Measurements from ENCODE around the gene WDFY3.
"Not testable (repeated sequence)": the region's sequence is repeated elsewhere in the genome, so short reads cannot be mapped to it uniquely, and the experiment has no call there.

WDFY3 gene

DNA sequence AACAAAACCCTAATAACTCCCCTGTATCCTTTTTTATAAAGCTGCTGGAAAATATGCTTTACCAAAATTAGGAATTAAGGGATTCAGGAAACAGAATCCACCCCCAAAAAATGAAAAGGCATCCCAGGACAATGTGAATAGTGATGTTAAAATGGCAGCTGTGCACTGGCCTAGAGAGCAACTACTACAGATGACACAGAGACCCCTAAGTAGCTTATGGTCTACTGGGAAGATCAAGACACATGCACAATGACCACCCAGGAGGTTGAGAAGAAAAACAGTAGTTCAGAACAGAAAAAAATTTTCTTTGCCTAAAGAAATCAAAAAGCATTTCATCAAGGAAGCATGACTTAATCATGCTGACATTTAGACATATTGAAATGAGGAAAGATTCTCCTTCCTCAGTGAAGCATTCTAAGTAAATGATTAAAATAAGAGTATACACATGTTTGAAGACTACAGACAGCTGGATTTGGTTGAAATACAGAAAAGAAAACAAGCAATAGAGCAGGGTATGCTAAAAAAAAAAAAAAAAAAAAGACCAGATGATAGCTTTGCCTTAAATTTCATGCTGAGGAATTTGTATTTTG is 117.3 kb downstream of the WDFY3 start:
- H3K4me1 ChIP-seq (ENCODE audit: control extremely low read depth in 1 of 4, control insufficient read depth in 4 of 4, insufficient read depth in 4 of 4, low read length in 3 of 4) = no peaks in the 10 kb centered on the region
- peaks cover 0 to 8% (median 3%) of the 10 kb centered on the region in 4 experiments for H3K36me3 ChIP-seq (ENCODE audit: control insufficient read depth in 4 of 4, insufficient read depth in 4 of 4, low read length in 3 of 4)
- ChIA-PET CTCF (no interaction called here), POLR2A (interaction anchor here (0.5 kb wide), 1 partner anchor 34 kb away, joined by 3 read pairs; no protein-coding TSS in a partner anchor)
- no peaks in the 10 kb centered on the region for H3K9me3 ChIP-seq (ENCODE audit: control extremely low read depth in 1 of 5, control insufficient read depth in 4 of 5, insufficient read depth in 2 of 5, low read depth in 1 of 5, low read length in 4 of 5)
- no peaks in the 10 kb centered on the region for H3K27me3 ChIP-seq (replicated peaks in 2 of 5; ENCODE audit: control insufficient read depth in 4 of 5, insufficient read depth in 5 of 5, low read length in 4 of 5)
- H3K27ac ChIP-seq (ENCODE audit: insufficient read depth in 1 of 2, low read depth in 1 of 2, low read length in 2 of 2, poor library complexity in 1 of 2, severe bottlenecking in 2 of 2) = no peak overlapping the region
- DNase-seq = no peak
- no peak overlapping the region for H3K4me3 ChIP-seq (ENCODE audit: control insufficient read depth in 1 of 7, extremely low read depth in 1 of 7, insufficient read depth in 4 of 7, low read depth in 2 of 7, low read length in 6 of 7)

DNA sequence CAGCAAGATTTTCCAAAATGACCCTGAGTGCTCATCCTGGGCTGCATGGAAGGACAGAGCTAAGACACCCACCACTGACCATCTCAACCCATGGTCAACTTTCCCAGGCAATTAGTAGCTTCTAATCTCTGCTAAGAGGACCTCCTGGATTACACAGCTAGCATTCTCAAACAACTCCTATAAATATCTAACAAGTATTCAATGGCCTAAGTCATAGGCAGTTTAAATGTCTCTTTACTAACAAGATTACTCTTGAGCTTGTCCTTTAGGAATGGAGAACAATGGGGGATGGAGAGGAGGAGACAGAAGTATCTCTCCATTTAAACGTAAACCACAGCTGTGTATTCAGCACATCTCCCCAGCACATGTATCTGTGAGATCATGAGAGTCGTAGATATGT is 118.1 kb downstream of the WDFY3 start:
- H3K9me3 ChIP-seq (ENCODE audit: control extremely low read depth in 1 of 5, control insufficient read depth in 4 of 5, insufficient read depth in 2 of 5, low read depth in 1 of 5, low read length in 4 of 5) = no peaks in the 10 kb centered on the region
- no peaks in the 10 kb centered on the region for H3K27me3 ChIP-seq (replicated peaks in 2 of 5; ENCODE audit: control insufficient read depth in 4 of 5, insufficient read depth in 5 of 5, low read length in 4 of 5)
- ChIA-PET POLR2A (interaction anchor here (0.5 kb wide), 1 partner anchor 35 kb away, joined by 3 read pairs; no protein-coding TSS in a partner anchor), CTCF (no interaction called here)
- no CpG with 5 or more reads among the region's 2 CpGs for WGBS (ENCODE audit: insufficient coverage)
- H3K4me1 ChIP-seq (ENCODE audit: control extremely low read depth in 1 of 4, control insufficient read depth in 4 of 4, insufficient read depth in 4 of 4, low read length in 3 of 4) = no peaks in the 10 kb centered on the region
- H3K27ac ChIP-seq (ENCODE audit: insufficient read depth in 1 of 2, low read depth in 1 of 2, low read length in 2 of 2, poor library complexity in 1 of 2, severe bottlenecking in 2 of 2) = no peak overlapping the region
- H3K36me3 ChIP-seq (ENCODE audit: control insufficient read depth in 4 of 4, insufficient read depth in 4 of 4, low read length in 3 of 4) = peaks cover 0 to 8% (median 3%) of the 10 kb centered on the region in 4 experiments
- no peak overlapping the region for H3K4me3 ChIP-seq (ENCODE audit: control insufficient read depth in 1 of 7, extremely low read depth in 1 of 7, insufficient read depth in 4 of 7, low read depth in 2 of 7, low read length in 6 of 7)
- no peak for DNase-seq

DNA sequence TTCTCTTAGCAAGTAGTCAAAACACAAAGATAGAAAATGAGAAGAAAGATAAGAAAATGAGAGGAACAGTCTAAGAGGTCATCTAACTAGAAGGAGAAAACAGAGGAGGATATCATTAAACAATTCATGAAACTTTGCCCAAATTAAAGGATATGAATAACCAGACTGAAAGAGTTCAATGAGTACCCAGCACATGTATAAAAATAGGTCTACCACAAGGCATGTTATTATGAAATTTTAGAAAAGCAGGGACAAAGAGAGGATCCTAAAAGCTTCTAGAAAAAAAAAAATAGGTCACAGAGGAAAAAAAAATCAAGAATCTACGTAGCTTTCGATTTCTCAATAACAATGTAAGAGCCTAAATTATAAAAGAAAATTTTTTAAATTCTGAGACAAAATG is 118.5 kb downstream of the WDFY3 start:
- DNase-seq = no peak

DNA sequence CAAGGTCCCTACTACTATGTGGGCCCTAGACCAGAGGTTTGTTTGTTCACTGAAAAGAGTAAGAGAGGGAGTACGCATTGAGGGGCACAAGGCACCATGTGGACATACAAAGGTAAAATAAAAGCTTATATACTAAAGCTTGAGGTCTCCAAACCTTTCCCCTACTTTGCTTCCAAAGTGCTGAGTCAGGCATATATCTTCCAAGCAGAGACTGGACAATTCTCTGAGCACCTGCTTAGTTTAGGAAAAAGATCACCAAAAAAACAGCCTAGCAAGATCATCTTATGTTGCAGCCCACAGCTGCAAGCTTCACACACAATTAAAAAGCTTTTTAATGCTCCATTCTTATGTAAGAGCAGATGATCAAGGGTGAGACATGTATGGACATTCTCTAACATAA is 119.5 kb downstream of the WDFY3 start:
- CTCF ChIA-PET = no interaction called here
- no peak for DNase-seq

More for the DNA sequence above, 118.5 kb downstream of the WDFY3 start:
- H3K4me1 ChIP-seq (ENCODE audit: control extremely low read depth in 1 of 4, control insufficient read depth in 4 of 4, insufficient read depth in 4 of 4, low read length in 3 of 4) = no peaks in the 10 kb centered on the region
- peaks cover 0 to 8% (median 3%) of the 10 kb centered on the region in 4 experiments for H3K36me3 ChIP-seq (ENCODE audit: control insufficient read depth in 4 of 4, insufficient read depth in 4 of 4, low read length in 3 of 4)
- POLR2A ChIA-PET = no interaction called here
- CTCF ChIA-PET = no interaction called here
- no peaks in the 10 kb centered on the region for H3K27me3 ChIP-seq (replicated peaks in 2 of 5; ENCODE audit: control insufficient read depth in 4 of 5, insufficient read depth in 5 of 5, low read length in 4 of 5)
- no peak overlapping the region for H3K27ac ChIP-seq (ENCODE audit: insufficient read depth in 1 of 2, low read depth in 1 of 2, low read length in 2 of 2, poor library complexity in 1 of 2, severe bottlenecking in 2 of 2)
- WGBS (ENCODE audit: insufficient coverage) = no CpG with 5 or more reads among the region's 2 CpGs
- H3K4me3 ChIP-seq (ENCODE audit: control insufficient read depth in 1 of 7, extremely low read depth in 1 of 7, insufficient read depth in 4 of 7, low read depth in 2 of 7, low read length in 6 of 7) = no peak overlapping the region
- no peaks in the 10 kb centered on the region for H3K9me3 ChIP-seq (ENCODE audit: control extremely low read depth in 1 of 5, control insufficient read depth in 4 of 5, insufficient read depth in 2 of 5, low read depth in 1 of 5, low read length in 4 of 5)

DNA sequence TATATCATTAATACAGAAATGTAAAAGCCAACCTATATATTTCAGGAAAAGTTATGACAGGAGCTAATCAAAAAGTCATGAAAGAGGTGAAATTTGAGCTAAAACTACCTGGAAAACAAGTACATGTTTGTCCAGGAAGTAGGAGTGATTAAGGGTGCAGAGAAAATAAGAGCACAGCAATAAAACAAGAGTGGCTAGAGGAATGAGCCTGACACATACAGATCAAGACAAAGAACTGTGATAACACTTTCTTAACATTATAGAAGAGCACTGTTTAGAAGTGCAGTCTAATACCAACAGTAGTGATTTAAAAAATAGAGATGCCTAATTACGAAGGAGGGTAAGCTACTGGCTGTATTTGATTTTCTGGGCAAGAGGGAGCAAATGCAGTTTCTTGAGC is 125.1 kb downstream of the WDFY3 start:
- Histone ChIP-seq H3K36me3 (ENCODE audit: control insufficient read depth in 4 of 4, insufficient read depth in 4 of 4, low read length in 3 of 4) (peaks cover 0 to 2% (median 0%) of the 10 kb centered on the region in 4 experiments), H3K4me1 (ENCODE audit: control extremely low read depth in 1 of 4, control insufficient read depth in 4 of 4, insufficient read depth in 4 of 4, low read length in 3 of 4) (no peaks in the 10 kb centered on the region), H3K27me3 (replicated peaks in 2 of 5; ENCODE audit: control insufficient read depth in 4 of 5, insufficient read depth in 5 of 5, low read length in 4 of 5) (no peaks in the 10 kb centered on the region), H3K9me3 (ENCODE audit: control extremely low read depth in 1 of 5, control insufficient read depth in 4 of 5, insufficient read depth in 2 of 5, low read depth in 1 of 5, low read length in 4 of 5) (no peaks in the 10 kb centered on the region), H3K27ac (ENCODE audit: insufficient read depth in 1 of 2, low read depth in 1 of 2, low read length in 2 of 2, poor library complexity in 1 of 2, severe bottlenecking in 2 of 2) (no peak overlapping the region), H3K4me3 (ENCODE audit: control insufficient read depth in 1 of 7, extremely low read depth in 1 of 7, insufficient read depth in 4 of 7, low read depth in 2 of 7, low read length in 6 of 7) (no peak overlapping the region)
- 100% methylated on average over 1 of the region's 1 CpG for whole genome bisulfite sequencing (ENCODE audit: insufficient coverage)
- POLR2A ChIA-PET = no interaction called here
- no peak for DNase-seq
- CTCF ChIA-PET = interaction anchor here (1.9 kb wide), 1 partner anchor 15 kb away, joined by 4 read pairs; no protein-coding TSS in a partner anchor

More for the DNA sequence above, 119.5 kb downstream of the WDFY3 start:
- no peak overlapping the region for H3K4me3 ChIP-seq (ENCODE audit: control insufficient read depth in 1 of 7, extremely low read depth in 1 of 7, insufficient read depth in 4 of 7, low read depth in 2 of 7, low read length in 6 of 7)
- peaks cover 0 to 8% (median 3%) of the 10 kb centered on the region in 4 experiments for H3K36me3 ChIP-seq (ENCODE audit: control insufficient read depth in 4 of 4, insufficient read depth in 4 of 4, low read length in 3 of 4)
- 80% methylated on average over 1 of the region's 1 CpG for WGBS (ENCODE audit: insufficient coverage)
- no peaks in the 10 kb centered on the region for H3K27me3 ChIP-seq (replicated peaks in 2 of 5; ENCODE audit: control insufficient read depth in 4 of 5, insufficient read depth in 5 of 5, low read length in 4 of 5)
- no peak overlapping the region for H3K27ac ChIP-seq (ENCODE audit: insufficient read depth in 1 of 2, low read depth in 1 of 2, low read length in 2 of 2, poor library complexity in 1 of 2, severe bottlenecking in 2 of 2)
- H3K9me3 ChIP-seq (ENCODE audit: control extremely low read depth in 1 of 5, control insufficient read depth in 4 of 5, insufficient read depth in 2 of 5, low read depth in 1 of 5, low read length in 4 of 5) = no peaks in the 10 kb centered on the region
- POLR2A ChIA-PET = no interaction called here
- H3K4me1 ChIP-seq (ENCODE audit: control extremely low read depth in 1 of 4, control insufficient read depth in 4 of 4, insufficient read depth in 4 of 4, low read length in 3 of 4) = no peaks in the 10 kb centered on the region

DNA sequence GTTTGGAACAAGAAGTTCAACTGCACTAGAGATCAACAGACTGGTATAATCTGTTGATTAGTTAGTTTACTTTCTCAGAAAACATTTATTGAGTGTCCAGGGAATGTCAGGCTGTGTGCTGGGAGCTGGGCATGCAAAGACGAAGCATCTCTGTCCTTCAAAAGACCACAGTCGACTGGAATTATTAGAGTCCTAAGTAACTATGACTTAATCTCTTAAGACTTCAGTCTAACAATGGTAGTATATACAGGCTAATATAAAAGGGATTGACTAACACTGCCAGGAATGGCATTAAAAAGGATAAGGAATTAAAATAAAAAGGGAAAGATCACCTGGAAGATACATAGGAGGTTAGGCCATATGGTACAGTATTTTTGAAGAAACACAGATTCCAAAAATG is 128.7 kb downstream of the WDFY3 start:
- Histone ChIP-seq H3K27me3 (replicated peaks in 2 of 5; ENCODE audit: control insufficient read depth in 4 of 5, insufficient read depth in 5 of 5, low read length in 4 of 5) (no peaks in the 10 kb centered on the region), H3K4me3 (ENCODE audit: control insufficient read depth in 1 of 7, extremely low read depth in 1 of 7, insufficient read depth in 4 of 7, low read depth in 2 of 7, low read length in 6 of 7) (no peak overlapping the region), H3K4me1 (ENCODE audit: control extremely low read depth in 1 of 4, control insufficient read depth in 4 of 4, insufficient read depth in 4 of 4, low read length in 3 of 4) (no peaks in the 10 kb centered on the region), H3K36me3 (ENCODE audit: control insufficient read depth in 4 of 4, insufficient read depth in 4 of 4, low read length in 3 of 4) (peaks cover 0 to 2% (median 0%) of the 10 kb centered on the region in 4 experiments), H3K9me3 (ENCODE audit: control extremely low read depth in 1 of 5, control insufficient read depth in 4 of 5, insufficient read depth in 2 of 5, low read depth in 1 of 5, low read length in 4 of 5) (no peaks in the 10 kb centered on the region), H3K27ac (ENCODE audit: insufficient read depth in 1 of 2, low read depth in 1 of 2, low read length in 2 of 2, poor library complexity in 1 of 2, severe bottlenecking in 2 of 2) (no peak overlapping the region)
- no CpG with 5 or more reads among the region's 2 CpGs for WGBS (ENCODE audit: insufficient coverage)
- DNase-seq = no peak
- POLR2A ChIA-PET = no interaction called here
- CTCF ChIA-PET = no interaction called here

DNA sequence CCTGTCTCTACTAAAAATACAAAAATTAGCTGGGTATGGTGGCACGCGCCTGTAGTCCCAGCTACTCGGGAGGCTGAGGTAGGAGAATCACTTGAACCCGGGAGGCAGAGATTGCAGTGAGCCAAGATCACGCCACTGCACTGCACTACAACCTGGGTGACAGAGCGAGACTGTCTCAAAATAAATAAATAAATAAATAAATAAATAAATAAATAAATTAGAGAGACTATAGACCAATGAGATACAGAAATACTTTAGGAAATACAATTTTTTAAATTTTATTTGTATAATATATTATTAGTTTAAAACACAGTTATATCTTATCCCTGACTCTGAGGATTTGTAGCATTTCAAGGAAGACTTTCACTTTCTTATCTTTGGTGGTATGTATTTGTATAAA is 136.9 kb downstream of the WDFY3 start:
- CTCF ChIA-PET, POLR2A ChIA-PET: not testable (repeated sequence)
- WGBS (ENCODE audit: insufficient coverage) = no CpG with 5 or more reads among the region's 6 CpGs

More for the DNA sequence above, 136.9 kb downstream of the WDFY3 start:
- H3K4me3 ChIP-seq (ENCODE audit: control insufficient read depth in 1 of 7, extremely low read depth in 1 of 7, insufficient read depth in 4 of 7, low read depth in 2 of 7, low read length in 6 of 7); H3K4me1 ChIP-seq (ENCODE audit: control extremely low read depth in 1 of 4, control insufficient read depth in 4 of 4, insufficient read depth in 4 of 4, low read length in 3 of 4); H3K36me3 ChIP-seq (ENCODE audit: control insufficient read depth in 4 of 4, insufficient read depth in 4 of 4, low read length in 3 of 4); H3K27me3 ChIP-seq (replicated peaks in 2 of 5; ENCODE audit: control insufficient read depth in 4 of 5, insufficient read depth in 5 of 5, low read length in 4 of 5); H3K27ac ChIP-seq (ENCODE audit: insufficient read depth in 1 of 2, low read depth in 1 of 2, low read length in 2 of 2, poor library complexity in 1 of 2, severe bottlenecking in 2 of 2); H3K9me3 ChIP-seq (ENCODE audit: control extremely low read depth in 1 of 5, control insufficient read depth in 4 of 5, insufficient read depth in 2 of 5, low read depth in 1 of 5, low read length in 4 of 5); DNase-seq: not testable (repeated sequence)

Measured in common myeloid progenitor, CD34-positive (primary cell).